K562 (cell line): ENCODE measurements around the gene TMEM245. TPM values are rescaled to one million over a fixed set of nuclear protein-coding genes. Genes with fewer than 3 reads are reported as not detected.

Experiments used
- COPS2 ChIP-seq: fragments of 450-650 bp; conservative IDR thresholded peaks from 2 replicates; pipeline ENCODE4 v1.6.1; 2016; ENCODE audit warnings: mild to moderate bottlenecking, moderate library complexity
- CREM ChIP-seq: IDR thresholded peaks from 2 replicates; pipeline ENCODE4 v1.6.1; 2014; ENCODE audit warnings: antibody characterized with exemption, low read depth
- FOSL1 ChIP-seq: fragments of 200-800 bp; sonication (Bioruptor generic); conservative IDR thresholded peaks from 2 replicates; pipeline ENCODE4 v1.6.1; 2016; ENCODE audit warnings: missing genetic modification characterization, missing compliant biosample characterization
- GABPA ChIP-seq: fragments of 200-800 bp; sonication (Bioruptor generic); conservative IDR thresholded peaks from 2 replicates; pipeline ENCODE4 v1.6.1; 2016; ENCODE audit warnings: low read depth, missing genetic modification characterization, missing compliant biosample characterization
- HDAC8 ChIP-seq: fragments of 450-650 bp; IDR thresholded peaks from 2 replicates; pipeline ENCODE4 v1.6.1; 2016; ENCODE audit warnings: mild to moderate bottlenecking, missing genetic modification characterization, moderate library complexity, missing compliant biosample characterization
- HIVEP1 ChIP-seq: fragments of 250-450 bp; sonication (Bioruptor Pico); IDR thresholded peaks from 2 replicates; pipeline ENCODE4 v1.4.0; 2020; ENCODE audit warnings: mild to moderate bottlenecking
- KDM2B ChIP-seq: fragments of 250-450 bp; sonication (Bioruptor Pico); IDR thresholded peaks from 2 replicates; pipeline ENCODE4 v1.8.0; 2021; ENCODE audit warnings: mild to moderate bottlenecking, moderate library complexity
- L3MBTL2 ChIP-seq: fragments of 450-650 bp; IDR thresholded peaks from 2 replicates; pipeline ENCODE4 v1.6.1; 2016; ENCODE audit warnings: mild to moderate bottlenecking, moderate library complexity
- MECOM ChIP-seq: fragments of 250-450 bp; sonication (Bioruptor Pico); IDR thresholded peaks from 2 replicates; pipeline ENCODE4 v1.8.0; 2022; ENCODE audit warnings: inconsistent platforms
- MYBL2 ChIP-seq, 2 experiments: fragments of 450-650 bp in 1 of 2; sonication (generic) in 1 of 2; formaldehyde crosslinking in 1 of 2; IDR thresholded peaks; 2 replicates each; pipeline versions ENCODE4 v1.6.1 to v1.8.1; 2017 to 2022; ENCODE audit warnings: borderline replicate concordance in 1 of 2, inconsistent platforms in 1 of 2, low read depth in 1 of 2, mild to moderate bottlenecking in 1 of 2, missing genetic modification reagents in 1 of 2, moderate library complexity in 1 of 2
- POLR3A ChIP-seq: IDR thresholded peaks from 2 replicates; pipeline ENCODE4 v1.6.1; 2011; ENCODE audit warnings: borderline replicate concordance, mild to moderate bottlenecking, moderate library complexity; ENCODE audit not compliant: insufficient read length, insufficient read depth; ENCODE audit errors: extremely low read depth
- PTBP1 ChIP-seq: fragments of 200-400 bp; formaldehyde crosslinking; IDR thresholded peaks from 2 replicates; pipeline ENCODE4 v1.6.1; 2017; ENCODE audit warnings: low read depth, low read length
- RB1 ChIP-seq: fragments of 450-650 bp; IDR thresholded peaks from 2 replicates; pipeline ENCODE4 v1.6.1; 2017; ENCODE audit warnings: low read depth, mild to moderate bottlenecking
- TFE3 ChIP-seq: fragments of 450-650 bp; formaldehyde crosslinking; IDR thresholded peaks from 2 replicates; pipeline ENCODE4 v1.4.0; 2020; ENCODE audit warnings: mild to moderate bottlenecking, mixed read lengths
- ZFP91 ChIP-seq: sonication (generic); formaldehyde crosslinking; IDR thresholded peaks from 2 replicates; pipeline ENCODE4 v1.8.0; 2022; ENCODE audit warnings: mild to moderate bottlenecking, missing genetic modification reagents
- ZNF184 ChIP-seq: sonication (generic); formaldehyde crosslinking; IDR thresholded peaks from 2 replicates; pipeline ENCODE4 v1.5.0; 2020; ENCODE audit warnings: missing genetic modification reagents
- polyA plus RNA-seq, 8 experiments: library from polyadenylated mRNA; depleted of rRNA in 4 of 8; stranded (reverse) in 5 of 8; unstranded in 3 of 8; fragments of >200 nt; fragmentation: Nextera tagmentation in 2 of 8; fragmentation: Illumina TruSeq in 1 of 8; extraction: Ambion mirVana in 2 of 8; extraction: Trizol in 1 of 8; gene quantifications; 2 replicates each; pipeline versions ENCODE4 v1.2.1 to v1.2.3, GENCODE V29; 2011 to 2014; ENCODE audit warnings: inconsistent platforms in 1 of 8, missing spikeins in 1 of 8
- total RNA-seq, 7 experiments: library from RNA; depleted of rRNA in 6 of 7; stranded (reverse); fragments of >200 nt in 6 of 7; fragmentation: Illumina TruSeq in 2 of 7; extraction: Trizol in 2 of 7; gene quantifications; 2 replicates each; pipeline versions ENCODE4 v1.2.1 to v1.2.3, GENCODE V29; 2011 to 2021; ENCODE audit warnings: low replicate concordance in 1 of 7
- TF ChIP-seq, protein P1 (sequence below): fragments of 450-650 bp; IDR thresholded peaks from 2 replicates; pipeline ENCODE4 v1.7.0; 2016; ENCODE audit warnings: borderline replicate concordance
- TF ChIP-seq, protein P2 (sequence below): sonication (generic); formaldehyde crosslinking; IDR thresholded peaks from 2 replicates; pipeline ENCODE4 v1.4.0; 2020; ENCODE audit warnings: mild to moderate bottlenecking, missing genetic modification reagents

Gene TMEM245
- total and polyA plus RNA-seq, 9 of the 15 experiments (the other 6 are each of a cell fraction or from before 2014, with no cell fraction given) = 8.5 to 43.2 (median 24.3) TPM

DNA sequence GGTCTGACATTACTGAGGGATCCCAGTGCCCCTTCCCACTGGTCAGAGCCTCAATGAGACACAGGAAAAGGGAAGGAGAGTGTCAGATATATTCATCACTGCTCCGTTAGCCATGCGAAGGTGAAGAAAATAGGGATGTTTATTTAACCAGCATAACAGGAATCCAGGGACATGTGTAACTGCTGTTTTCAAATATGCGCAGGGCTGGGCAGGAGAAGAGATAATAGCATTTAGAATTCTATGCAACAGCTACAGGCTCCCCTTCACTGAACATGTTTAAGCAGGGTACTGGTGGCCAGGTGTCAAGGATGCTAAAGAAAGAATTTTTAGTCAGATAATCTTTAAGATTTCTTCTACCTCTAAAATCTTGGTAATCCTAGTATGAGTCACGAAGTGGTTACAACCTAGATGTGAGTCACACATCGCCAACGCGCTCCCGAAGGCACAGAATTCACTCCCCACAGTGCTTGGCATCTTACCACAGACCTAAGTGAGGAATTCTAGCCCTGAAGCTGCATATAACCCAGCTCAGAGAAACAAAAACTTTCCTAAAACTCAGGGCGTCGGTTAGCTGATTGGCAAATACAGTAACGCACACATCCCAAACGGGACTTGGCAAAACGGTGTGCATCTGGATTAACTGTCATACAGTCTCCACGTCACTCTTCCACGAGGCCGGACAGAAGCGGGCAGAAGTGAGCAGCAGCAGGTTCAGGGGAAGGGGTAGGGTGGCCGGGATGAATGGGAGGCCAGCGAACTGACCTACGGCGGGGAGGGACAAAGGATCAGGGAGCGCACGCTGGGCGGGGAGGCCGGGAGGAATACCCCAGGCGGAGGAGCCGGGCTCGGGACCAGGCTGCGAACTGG lies 107.5 kb downstream of the TMEM245 start (continued):
- TF ChIP-seq HIVEP1 (CRISPR knock-in tag) (no peak), MECOM (CRISPR knock-in tag) (no peak), HDAC8 (tag) (no peak), ZNF184 (CRISPR knock-in tag) (no peak), KDM2B (CRISPR knock-in tag) (no peak), PTBP1 (no peak), ZFP91 (0 out of 2 replicates have a peak, but pooled peaks have one; percentile 52), GABPA (tag) (no peak), CREM (peak; percentile 60), MYBL2 (IDR thresholded peaks at IDR 0.05; ENCODE audit: low read depth) (no peak), MYBL2 (CRISPR knock-in tag; IDR thresholded peaks at IDR 0.05; ENCODE audit: borderline replicate concordance) (no peak), COPS2 (no peak), L3MBTL2 (peak; percentile 18; the same call in 1 of the 2 replicates), POLR3A (no peak), FOSL1 (peak; percentile 92), TFE3 (CRISPR knock-in tag) (no peak), RB1 (no peak)
- TF ChIP-seq, protein P1, sequence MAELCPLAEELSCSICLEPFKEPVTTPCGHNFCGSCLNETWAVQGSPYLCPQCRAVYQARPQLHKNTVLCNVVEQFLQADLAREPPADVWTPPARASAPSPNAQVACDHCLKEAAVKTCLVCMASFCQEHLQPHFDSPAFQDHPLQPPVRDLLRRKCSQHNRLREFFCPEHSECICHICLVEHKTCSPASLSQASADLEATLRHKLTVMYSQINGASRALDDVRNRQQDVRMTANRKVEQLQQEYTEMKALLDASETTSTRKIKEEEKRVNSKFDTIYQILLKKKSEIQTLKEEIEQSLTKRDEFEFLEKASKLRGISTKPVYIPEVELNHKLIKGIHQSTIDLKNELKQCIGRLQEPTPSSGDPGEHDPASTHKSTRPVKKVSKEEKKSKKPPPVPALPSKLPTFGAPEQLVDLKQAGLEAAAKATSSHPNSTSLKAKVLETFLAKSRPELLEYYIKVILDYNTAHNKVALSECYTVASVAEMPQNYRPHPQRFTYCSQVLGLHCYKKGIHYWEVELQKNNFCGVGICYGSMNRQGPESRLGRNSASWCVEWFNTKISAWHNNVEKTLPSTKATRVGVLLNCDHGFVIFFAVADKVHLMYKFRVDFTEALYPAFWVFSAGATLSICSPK = no peak
- TF ChIP-seq, protein P2, sequence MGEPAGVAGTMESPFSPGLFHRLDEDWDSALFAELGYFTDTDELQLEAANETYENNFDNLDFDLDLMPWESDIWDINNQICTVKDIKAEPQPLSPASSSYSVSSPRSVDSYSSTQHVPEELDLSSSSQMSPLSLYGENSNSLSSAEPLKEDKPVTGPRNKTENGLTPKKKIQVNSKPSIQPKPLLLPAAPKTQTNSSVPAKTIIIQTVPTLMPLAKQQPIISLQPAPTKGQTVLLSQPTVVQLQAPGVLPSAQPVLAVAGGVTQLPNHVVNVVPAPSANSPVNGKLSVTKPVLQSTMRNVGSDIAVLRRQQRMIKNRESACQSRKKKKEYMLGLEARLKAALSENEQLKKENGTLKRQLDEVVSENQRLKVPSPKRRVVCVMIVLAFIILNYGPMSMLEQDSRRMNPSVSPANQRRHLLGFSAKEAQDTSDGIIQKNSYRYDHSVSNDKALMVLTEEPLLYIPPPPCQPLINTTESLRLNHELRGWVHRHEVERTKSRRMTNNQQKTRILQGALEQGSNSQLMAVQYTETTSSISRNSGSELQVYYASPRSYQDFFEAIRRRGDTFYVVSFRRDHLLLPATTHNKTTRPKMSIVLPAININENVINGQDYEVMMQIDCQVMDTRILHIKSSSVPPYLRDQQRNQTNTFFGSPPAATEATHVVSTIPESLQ (CRISPR knock-in tag) = no peak
